H1 (cell line): ENCODE results near the gene EPB41L4A.

Source experiments
- BRCA1 ChIP-seq: IDR thresholded peaks from 2 replicates; pipeline ENCODE4 v1.6.1; 2012; ENCODE audit warnings: low read depth, low read length, improper control_type of control experiment
- HDAC2 ChIP-seq, 2 experiments: fragments of 300-600 bp in 1 of 2; sonication (generic) in 1 of 2; IDR thresholded peaks; 2 replicates each; pipeline ENCODE4 v1.6.1; 2011 to 2012; ENCODE audit warnings: low read depth in 2 of 2, low read length in 2 of 2, mild to moderate bottlenecking in 2 of 2, moderate library complexity in 2 of 2, borderline replicate concordance in 1 of 2, inconsistent platforms in 1 of 2
- POLR2A ChIP-seq, 2 experiments: IDR thresholded peaks; 1 replicate in 1 of 2; 2 replicates in 1 of 2; pipeline ENCODE4 v1.6.1; 2011; ENCODE audit warnings: low read depth in 2 of 2, low read length in 2 of 2, mild to moderate bottlenecking in 2 of 2; ENCODE audit errors: control extremely low read depth in 1 of 2
- RFX5 ChIP-seq: IDR thresholded peaks from 2 replicates; pipeline ENCODE4 v1.6.1; 2011; ENCODE audit warnings: low read depth, low read length, improper control_type of control experiment, borderline replicate concordance
- TEAD4 ChIP-seq: IDR thresholded peaks from 2 replicates; pipeline ENCODE4 v1.6.1; 2012; ENCODE audit warnings: low read depth, low read length, inconsistent platforms, mixed read lengths
- YY1 ChIP-seq: IDR thresholded peaks from 2 replicates; pipeline ENCODE4 v1.6.1; 2011; ENCODE audit warnings: low read depth, mild to moderate bottlenecking, low read length
- TF ChIP-seq, protein P1 (sequence below): IDR thresholded peaks from 2 replicates; pipeline ENCODE4 v1.6.1; 2011; ENCODE audit warnings: low read depth, mild to moderate bottlenecking, low read length; ENCODE audit not compliant: insufficient read depth

DNA sequence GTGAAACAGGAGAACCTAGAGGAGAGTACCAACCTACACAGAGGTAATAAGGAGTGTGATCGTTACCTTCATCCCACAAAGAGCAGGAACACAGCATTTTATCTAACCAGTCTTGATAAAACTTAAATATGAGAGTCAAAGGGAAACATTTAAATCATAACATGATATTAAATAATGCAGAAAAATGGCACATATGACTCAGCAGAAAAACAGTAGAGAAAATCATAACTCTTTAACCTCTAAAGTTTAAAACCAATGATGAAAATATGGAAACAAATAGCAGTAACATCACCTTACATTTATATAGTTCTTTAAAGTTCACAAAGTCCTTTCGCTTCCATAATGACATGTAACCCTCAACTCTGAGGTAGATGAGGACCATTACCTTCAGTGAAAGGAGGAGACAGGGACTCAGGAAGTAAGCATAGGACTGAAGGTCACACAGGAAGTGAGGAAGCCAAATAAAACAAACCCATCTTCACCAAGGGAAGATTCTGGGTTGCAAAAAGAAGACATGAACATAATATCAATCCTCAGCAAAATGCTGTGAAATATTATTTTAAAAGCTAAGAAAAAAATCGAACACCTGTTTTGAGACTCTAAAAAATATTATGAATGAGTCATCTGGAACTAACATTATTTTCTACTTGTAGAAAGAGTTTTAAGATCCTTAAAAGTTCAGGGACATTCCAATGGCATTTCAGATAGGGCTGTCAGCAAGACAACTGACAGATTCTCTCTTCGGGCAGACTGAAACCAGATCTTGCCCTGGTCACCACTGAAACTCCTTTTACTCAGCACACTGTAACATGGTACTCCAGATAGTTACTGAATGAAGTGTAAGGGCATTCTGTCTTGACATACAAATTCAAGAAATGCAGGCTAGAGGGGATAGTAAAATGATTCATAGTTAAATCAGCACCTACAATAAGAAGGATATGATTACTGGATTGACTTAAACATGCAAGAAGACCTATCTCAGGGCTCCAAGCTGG, 148.5 kb downstream of the EPB41L4A start:
- TF ChIP-seq, protein P1, sequence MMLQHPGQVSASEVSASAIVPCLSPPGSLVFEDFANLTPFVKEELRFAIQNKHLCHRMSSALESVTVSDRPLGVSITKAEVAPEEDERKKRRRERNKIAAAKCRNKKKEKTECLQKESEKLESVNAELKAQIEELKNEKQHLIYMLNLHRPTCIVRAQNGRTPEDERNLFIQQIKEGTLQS: no peak
- TF ChIP-seq POLR2A (IDR thresholded peaks at IDR 0.05; ENCODE audit: control extremely low read depth in 1 of 2, low read depth in 2 of 2, low read length in 2 of 2): no peak
- no peak for TF ChIP-seq YY1
- no peak for TF ChIP-seq BRCA1
- no peak for TF ChIP-seq HDAC2 (IDR thresholded peaks at IDR 0.05; ENCODE audit: borderline replicate concordance in 1 of 2, low read depth in 2 of 2, low read length in 2 of 2)
- no peak for TF ChIP-seq RFX5
- TF ChIP-seq TEAD4: no peak
